Spleen (tissue), 11 donors: Measurements from ENCODE around the gene TIMM10. TPM values are rescaled to one million over a fixed set of nuclear protein-coding genes. Genes with fewer than 3 reads are reported as not detected.

Source experiments
- DNase-seq: peaks from one replicate; pipeline ENCODE4 v3.0.0-alpha.2; 2020
- H3K27ac ChIP-seq, 8 donors: fragments of 200-600 bp; sonication (generic) in 7 of 8; 1 replicate in 4 of 8; 2 replicates in 4 of 8; pipeline versions ENCODE4 v1.5.0 to v1.8.0; 2016 to 2021; ENCODE audit warnings: inconsistent platforms in 4 of 8, mild to moderate bottlenecking in 4 of 8, moderate library complexity in 1 of 8
- H3K27me3 ChIP-seq, 7 donors: fragments of 200-600 bp; sonication (generic) in 6 of 7; replicated peaks in 1 of 7; 1 replicate in 4 of 7; 2 replicates in 3 of 7; pipeline versions ENCODE4 v1.5.0 to v1.8.0; 2016 to 2021; ENCODE audit warnings: inconsistent platforms in 3 of 7, mild to moderate bottlenecking in 1 of 7
- H3K36me3 ChIP-seq, 6 donors: fragments of 200-600 bp; sonication (generic) in 5 of 6; 1 replicate in 4 of 6; 2 replicates in 2 of 6; pipeline versions ENCODE4 v1.5.0 to v1.8.0; 2016 to 2021; ENCODE audit warnings: inconsistent platforms in 2 of 6
- H3K4me1 ChIP-seq, 6 donors: fragments of 200-600 bp; sonication (generic) in 5 of 6; 1 replicate in 3 of 6; 2 replicates in 3 of 6; pipeline versions ENCODE4 v1.5.0 to v1.8.0; 2016 to 2021; ENCODE audit warnings: inconsistent platforms in 3 of 6
- H3K4me3 ChIP-seq, 8 donors: fragments of 200-600 bp; sonication (generic) in 7 of 8; 1 replicate in 4 of 8; 2 replicates in 4 of 8; pipeline versions ENCODE4 v1.5.0 to v1.8.0; 2016 to 2021; ENCODE audit warnings: inconsistent platforms in 4 of 8, mild to moderate bottlenecking in 4 of 8, moderate library complexity in 2 of 8
- H3K9me3 ChIP-seq, 8 donors: fragments of 200-600 bp; sonication (generic) in 7 of 8; 1 replicate in 4 of 8; 2 replicates in 4 of 8; pipeline versions ENCODE4 v1.5.0 to v1.8.0; 2016 to 2021; ENCODE audit warnings: inconsistent platforms in 4 of 8
- POLR2A ChIP-seq, 3 donors: fragments of 450-650 bp; IDR thresholded peaks; one replicate each; pipeline ENCODE4 v1.5.1; 2017; ENCODE audit warnings: antibody characterized with exemption in 3 of 3, mild to moderate bottlenecking in 1 of 3
- POLR2AphosphoS5 ChIP-seq, 3 donors: sonication (generic); formaldehyde crosslinking; IDR thresholded peaks; one replicate each; pipeline ENCODE4 v1.5.1; 2017; ENCODE audit warnings: antibody characterized with exemption in 3 of 3
- WGBS, 5 donors: extraction: QIAGEN DNeasy Blood & Tissue Kit in 3 of 5; methylation state at CpG; one replicate each; pipeline versions ENCODE4 v1.1.5 to v1.1.7; 2013 to 2018; 5-methylcytosine and 5-hydroxymethylcytosine counted together
- intact Hi-C: fragments of 100-400 bp; cut with DNase I; formaldehyde crosslinking; loops from one replicate; pipeline ENCODE4 v1.15.0; 2023; ENCODE audit warnings: low total_unique reads
- polyA plus RNA-seq, 3 donors: library from polyadenylated mRNA; stranded (reverse); fragments of 200-250 nt; gene quantifications; one replicate each; pipeline ENCODE4 v1.2.1, GENCODE V29; 2013
- total RNA-seq, 7 donors: library from RNA; depleted of rRNA in 3 of 7; stranded (reverse); fragments of >200 nt in 3 of 7; fragmentation: NEBNext Ultra II Directional in 4 of 7; extraction: Animal tissue kit (Norgen Biotek cat#: 25700) in 4 of 7; gene quantifications; one replicate each; pipeline versions ENCODE4 v1.1.0 to v1.2.1, GENCODE V29; 2016 to 2021
- TF ChIP-seq, protein P1 (sequence below), 11 experiments: fragments of 200-600 bp in 7 of 11; fragments of 450-650 bp in 4 of 11; sonication (generic) in 4 of 11; IDR thresholded peaks in 8 of 11; conservative IDR thresholded peaks in 3 of 11; 1 replicate in 7 of 11; 2 replicates in 4 of 11; pipeline versions ENCODE4 v1.4.0 to v1.8.0; 2016 to 2021; ENCODE audit warnings: antibody characterized with exemption in 11 of 11, inconsistent platforms in 4 of 11, mild to moderate bottlenecking in 1 of 11
- donor health status: healthy with polysubstance abuse.
- donor health status: DM: no; HTN: no; CAD: no; lungs with moderate emphysema.
- donor health status: DM: no; HTN: no; CAD: no.
- donor health status: Bipolar disorder and iron deficiency.
- donor health status: healthy.
- donor health status: DM: no; HTN: no; CAD: no.
- donor health status: DM: yes; HTN: yes; CAD: no.

The TIMM10 gene
- total and polyA plus RNA-seq, 10 donors = 28.1 to 58.7 (median 39.8) TPM

GRCh38 chr11:57483562-57483918, 47.0 kb downstream of the TIMM10 start:
- Histone ChIP-seq H3K27ac (no peak overlapping the region), H3K27me3 (peaks cover 0 to 40% (median 19%) of the 10 kb centered on the region in 7 donors), H3K4me3 (peak overlapping the region in 2 of 8 donors; percentile 22 to 61), H3K36me3 (peaks cover 0 to 45% (median 20%) of the 10 kb centered on the region in 6 donors), H3K9me3 (no peaks in the 10 kb centered on the region), H3K4me1 (peaks cover 6 to 59% (median 37%) of the 10 kb centered on the region in 6 donors)
- DNase-seq = no peak
- intact Hi-C loops = no loop called here
- WGBS, 5 donors = 66 to 75% (median 67%) methylated on average over 3 of the region's 3 CpGs
- TF ChIP-seq POLR2AphosphoS5 (IDR thresholded peaks at IDR 0.05) = no peak
- TF ChIP-seq, protein P1, sequence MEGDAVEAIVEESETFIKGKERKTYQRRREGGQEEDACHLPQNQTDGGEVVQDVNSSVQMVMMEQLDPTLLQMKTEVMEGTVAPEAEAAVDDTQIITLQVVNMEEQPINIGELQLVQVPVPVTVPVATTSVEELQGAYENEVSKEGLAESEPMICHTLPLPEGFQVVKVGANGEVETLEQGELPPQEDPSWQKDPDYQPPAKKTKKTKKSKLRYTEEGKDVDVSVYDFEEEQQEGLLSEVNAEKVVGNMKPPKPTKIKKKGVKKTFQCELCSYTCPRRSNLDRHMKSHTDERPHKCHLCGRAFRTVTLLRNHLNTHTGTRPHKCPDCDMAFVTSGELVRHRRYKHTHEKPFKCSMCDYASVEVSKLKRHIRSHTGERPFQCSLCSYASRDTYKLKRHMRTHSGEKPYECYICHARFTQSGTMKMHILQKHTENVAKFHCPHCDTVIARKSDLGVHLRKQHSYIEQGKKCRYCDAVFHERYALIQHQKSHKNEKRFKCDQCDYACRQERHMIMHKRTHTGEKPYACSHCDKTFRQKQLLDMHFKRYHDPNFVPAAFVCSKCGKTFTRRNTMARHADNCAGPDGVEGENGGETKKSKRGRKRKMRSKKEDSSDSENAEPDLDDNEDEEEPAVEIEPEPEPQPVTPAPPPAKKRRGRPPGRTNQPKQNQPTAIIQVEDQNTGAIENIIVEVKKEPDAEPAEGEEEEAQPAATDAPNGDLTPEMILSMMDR (IDR thresholded peaks at IDR 0.05 in 8 of 11, conservative IDR thresholded peaks at IDR 0.05 in 3 of 11) = no peak
- no peak for TF ChIP-seq POLR2A (IDR thresholded peaks at IDR 0.05)

- intact Hi-C loops = no loop called here
These were observed 47.6 kb downstream of the TIMM10 start for GRCh38 chr11:57482782-57483561.

DNA sequence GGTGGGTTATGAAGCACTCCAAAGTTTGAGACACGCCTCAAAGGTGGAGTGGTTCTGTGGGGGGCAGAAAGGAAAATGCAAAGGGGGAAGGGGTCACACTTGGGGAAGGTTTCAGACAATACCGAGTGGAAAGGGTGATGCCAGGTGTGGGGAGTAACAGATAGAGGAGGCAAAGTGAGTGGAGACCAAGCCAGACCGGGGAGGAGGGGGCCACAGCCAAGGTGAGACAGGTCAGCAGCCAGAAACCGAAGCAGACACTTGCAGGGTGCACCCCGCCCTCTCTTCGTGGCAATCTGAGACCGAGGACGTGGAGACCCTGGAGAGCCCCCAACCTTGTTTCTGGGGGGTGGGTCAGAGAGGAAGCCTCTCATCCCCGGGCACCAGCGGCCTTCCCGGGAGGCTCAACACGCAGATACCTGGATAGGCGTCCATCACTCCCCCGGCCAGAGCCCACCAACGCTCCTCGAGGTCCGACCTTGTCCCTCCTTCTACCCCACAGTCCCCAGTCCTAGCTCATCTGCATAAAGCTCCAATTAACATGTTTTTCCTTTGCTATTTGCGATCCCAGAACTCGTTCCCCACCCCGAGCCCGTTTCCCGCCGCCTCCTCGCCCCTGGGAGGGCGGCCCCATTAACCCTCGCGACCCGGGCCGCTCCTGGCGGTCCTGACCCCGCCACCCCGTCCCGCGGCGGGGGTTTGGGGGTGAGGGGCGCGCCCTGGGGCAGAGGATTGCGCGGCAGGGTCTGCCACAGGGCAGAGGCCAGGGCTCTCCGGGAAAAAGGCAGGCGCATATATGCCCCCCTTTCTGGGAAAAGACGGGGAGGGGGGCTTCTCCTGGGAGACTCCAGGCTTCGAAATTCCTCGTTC, 48.4 kb downstream of the TIMM10 start:
- no peak for TF ChIP-seq POLR2AphosphoS5 (IDR thresholded peaks at IDR 0.05)
- TF ChIP-seq POLR2A (IDR thresholded peaks at IDR 0.05) = no peak
- TF ChIP-seq, protein P1 (IDR thresholded peaks at IDR 0.05 in 8 of 11, conservative IDR thresholded peaks at IDR 0.05 in 3 of 11) = no peak
- peaks cover 0 to 46% (median 20%) of the 10 kb centered on the region in 7 donors for H3K27me3 ChIP-seq
- H3K9me3 ChIP-seq = no peaks in the 10 kb centered on the region
- H3K4me1 ChIP-seq = peaks cover 6 to 53% (median 39%) of the 10 kb centered on the region in 6 donors
- H3K4me3 ChIP-seq = peak overlapping the region in 5 of 8 donors; percentile 13 to 61 (median 33)
- no peak overlapping the region for H3K27ac ChIP-seq
- peak; percentile 73 for DNase-seq
- intact Hi-C loops = no loop called here
- peaks cover 0 to 31% (median 18%) of the 10 kb centered on the region in 6 donors for H3K36me3 ChIP-seq
- 20 to 27% (median 21%) methylated on average over 41 to 44 of the region's 44 CpGs for WGBS, 5 donors

More at GRCh38 chr11:57482782-57483561, 47.6 kb downstream of the TIMM10 start:
- Histone ChIP-seq H3K27me3 (peaks cover 0 to 40% (median 19%) of the 10 kb centered on the region in 7 donors), H3K4me1 (peaks cover 6 to 53% (median 37%) of the 10 kb centered on the region in 6 donors), H3K9me3 (no peaks in the 10 kb centered on the region), H3K27ac (no peak overlapping the region), H3K4me3 (peak overlapping the region; percentile 2 to 61 (median 22)), H3K36me3 (peaks cover 0 to 39% (median 18%) of the 10 kb centered on the region in 6 donors)
- 3 to 5% (median 4%) methylated on average over 48 to 52 of the region's 52 CpGs for WGBS, 5 donors
- DNase-seq = peak; percentile 87
- TF ChIP-seq, protein P1 (IDR thresholded peaks at IDR 0.05 in 8 of 11, conservative IDR thresholded peaks at IDR 0.05 in 3 of 11) = peak; percentile 28 to 82 (median 64)
- TF ChIP-seq POLR2A (IDR thresholded peaks at IDR 0.05) (no peak), POLR2AphosphoS5 (IDR thresholded peaks at IDR 0.05) (peak in 1 of 3 donors; percentile 56)
